CD14-positive monocyte (primary cell): ENCODE measurements around the gene PLXNA2. TPM values are rescaled to one million over a fixed set of nuclear protein-coding genes. Genes with fewer than 3 reads are reported as not detected.

Source experiments
- DNase-seq, 3 donors: peaks; one replicate each; pipeline ENCODE4 v3.0.0-alpha.2; 2011 to 2022
- H2AFZ ChIP-seq: 2 replicates; pipeline ENCODE4 v1.6.0; 2012; ENCODE audit warnings: mild to moderate bottlenecking, low read depth, low read length, inconsistent platforms; ENCODE audit not compliant: insufficient read depth, poor library complexity, severe bottlenecking
- H3K27ac ChIP-seq, 2 donors: 1 replicate in 1 of 2; 2 replicates in 1 of 2; pipeline ENCODE4 v1.5.1; 2012 to 2013; ENCODE audit warnings: low read length in 2 of 2, control low read depth in 1 of 2, inconsistent platforms in 1 of 2, low read depth in 1 of 2, mild to moderate bottlenecking in 1 of 2
- H3K27me3 ChIP-seq, 2 donors: one replicate each; pipeline versions ENCODE4 v1.6.0 to v1.6.1; 2011 to 2013; ENCODE audit warnings: low read length in 2 of 2; ENCODE audit not compliant: control insufficient read depth in 2 of 2, insufficient read depth in 2 of 2
- H3K36me3 ChIP-seq, 2 donors: replicated peaks in 1 of 2; 1 replicate in 1 of 2; 2 replicates in 1 of 2; pipeline versions ENCODE4 v1.5.1 to v1.6.1; 2012 to 2013; ENCODE audit warnings: low read length in 2 of 2, control low read depth in 1 of 2, inconsistent platforms in 1 of 2, mild to moderate bottlenecking in 1 of 2; ENCODE audit not compliant: insufficient read depth in 2 of 2, control insufficient read depth in 1 of 2
- H3K4me1 ChIP-seq, 2 donors: 1 replicate in 1 of 2; 2 replicates in 1 of 2; pipeline versions ENCODE4 v1.5.1 to v1.6.1; 2012 to 2013; ENCODE audit warnings: low read length in 2 of 2, control low read depth in 1 of 2, inconsistent platforms in 1 of 2, mild to moderate bottlenecking in 1 of 2, moderate library complexity in 1 of 2; ENCODE audit not compliant: insufficient read depth in 2 of 2, control insufficient read depth in 1 of 2
- H3K4me2 ChIP-seq: replicated peaks from 2 replicates; pipeline ENCODE3; 2012; ENCODE audit warnings: low read length, moderate library complexity, mild to moderate bottlenecking; ENCODE audit not compliant: poor library complexity, severe bottlenecking; ENCODE audit errors: extremely low read depth
- H3K4me3 ChIP-seq, 3 experiments: fragments of 200-600 bp in 1 of 3; sonication (generic) in 1 of 3; replicated peaks in 1 of 3; 1 replicate in 2 of 3; 2 replicates in 1 of 3; pipeline ENCODE4 v1.5.1; 2011 to 2013; ENCODE audit warnings: low read length in 3 of 3, mild to moderate bottlenecking in 3 of 3, control low read depth in 2 of 3, low read depth in 2 of 3, inconsistent platforms in 1 of 3, moderate library complexity in 1 of 3
- H3K79me2 ChIP-seq: 2 replicates; pipeline ENCODE4 v1.6.0; 2012; ENCODE audit warnings: mild to moderate bottlenecking, control low read depth, inconsistent platforms, low read length, moderate library complexity; ENCODE audit not compliant: insufficient read depth
- H3K9ac ChIP-seq: 2 replicates; pipeline ENCODE4 v1.6.0; 2017; ENCODE audit warnings: low read length, mild to moderate bottlenecking; ENCODE audit not compliant: insufficient read depth, poor library complexity, severe bottlenecking
- H3K9me3 ChIP-seq, 2 donors: replicated peaks in 1 of 2; 1 replicate in 1 of 2; 2 replicates in 1 of 2; pipeline versions ENCODE4 v1.5.1 to v1.6.1; 2012 to 2013; ENCODE audit warnings: low read length in 2 of 2, control low read depth in 1 of 2; ENCODE audit not compliant: control insufficient read depth in 1 of 2, insufficient read depth in 1 of 2
- H4K20me1 ChIP-seq: 2 replicates; pipeline ENCODE4 v1.6.0; 2012; ENCODE audit warnings: mild to moderate bottlenecking, low read length, control low read depth, moderate library complexity; ENCODE audit not compliant: insufficient read depth
- H3K27ac Mint-ChIP-seq, 7 donors: one replicate each; pipeline ENCODE4 v1.8.0; 2020; ENCODE audit warnings: mild to moderate bottlenecking in 7 of 7, mixed read lengths in 7 of 7, moderate library complexity in 6 of 7, inconsistent platforms in 2 of 7
- H3K27me3 Mint-ChIP-seq, 3 donors: one replicate each; pipeline ENCODE4 v1.8.0; 2021 to 2022; ENCODE audit warnings: low read depth in 3 of 3, mild to moderate bottlenecking in 3 of 3, mixed read lengths in 3 of 3, moderate library complexity in 3 of 3, inconsistent platforms in 1 of 3
- H3K36me3 Mint-ChIP-seq, 2 donors: one replicate each; pipeline ENCODE4 v1.8.0; 2020; ENCODE audit warnings: mixed read lengths in 2 of 2, inconsistent platforms in 1 of 2, mild to moderate bottlenecking in 1 of 2
- H3K4me1 Mint-ChIP-seq: one replicate; pipeline ENCODE4 v1.8.0; 2020; ENCODE audit warnings: mild to moderate bottlenecking, mixed read lengths
- H3K4me3 Mint-ChIP-seq, 2 donors: one replicate each; pipeline ENCODE4 v1.8.0; 2020; ENCODE audit warnings: mild to moderate bottlenecking in 2 of 2, mixed read lengths in 2 of 2, moderate library complexity in 1 of 2
- H3K9me3 Mint-ChIP-seq, 7 donors: one replicate each; pipeline ENCODE4 v1.8.0; 2020 to 2022; ENCODE audit warnings: mixed read lengths in 7 of 7, mild to moderate bottlenecking in 6 of 7, moderate library complexity in 6 of 7, inconsistent platforms in 2 of 7
- WGBS: methylation state at CpG from one replicate; pipeline ENCODE4 v1.1.5; 2013; ENCODE audit warnings: missing lambda C conversion rate; ENCODE audit not compliant: insufficient coverage; 5-methylcytosine and 5-hydroxymethylcytosine counted together
- intact Hi-C, 2 donors: fragments of 100-400 bp; cut with micrococcal nuclease; formaldehyde crosslinking; loops; one replicate each; pipeline versions ENCODE4 v1.15.0 to v1.15.1; 2023
- polyA plus RNA-seq, 3 donors: library from polyadenylated mRNA; depleted of rRNA in 1 of 3; unstranded in 2 of 3; stranded (reverse) in 1 of 3; fragments of 300-500 nt in 2 of 3; fragments of >200 nt in 1 of 3; fragmentation: Illumina TruSeq in 2 of 3; gene quantifications; 1 replicate in 2 of 3; 2 replicates in 1 of 3; pipeline ENCODE4 v1.2.3, GENCODE V29; 2012 to 2021
- TF ChIP-seq, protein P1 (sequence below): fragments of 200-600 bp; IDR thresholded peaks from one replicate; pipeline ENCODE4 v1.8.0; 2022; ENCODE audit warnings: antibody characterized with exemption, mild to moderate bottlenecking

PLXNA2 gene
- polyA plus RNA-seq, 3 donors: 0.75 to 2.1 (median 1.1) TPM

DNA sequence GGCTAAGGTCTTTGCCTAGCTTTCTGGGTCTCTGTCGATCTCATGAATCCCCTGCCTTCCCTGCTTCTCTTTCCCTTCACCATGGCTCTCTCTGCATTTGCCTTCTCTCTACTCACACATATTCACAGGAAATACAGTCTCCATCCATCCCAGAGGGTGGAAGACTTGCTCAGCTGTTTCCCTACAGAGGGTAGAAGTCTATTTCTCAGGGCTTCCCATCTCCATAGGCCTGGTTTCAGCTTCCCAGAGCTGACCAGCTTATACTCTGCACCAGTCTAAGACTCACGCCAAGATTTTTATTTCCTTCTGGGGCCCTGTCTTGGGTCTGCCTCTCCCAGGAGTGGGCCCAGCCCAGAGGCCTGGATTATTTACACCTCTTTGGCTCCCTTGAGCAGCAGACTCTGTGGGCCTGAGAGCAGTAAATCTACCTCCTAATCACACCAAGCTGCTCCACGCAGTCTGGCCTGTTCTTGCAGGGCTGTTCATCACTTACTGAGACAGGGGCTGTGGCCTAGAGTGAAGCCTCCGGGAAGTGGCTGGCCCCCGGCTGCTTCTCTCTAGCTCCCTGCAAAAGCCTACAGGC lies 102.5 kb downstream of the PLXNA2 start:
- no peaks in the 10 kb centered on the region for H3K36me3 ChIP-seq
- no peak overlapping the region for H2AFZ ChIP-seq
- H3K27ac ChIP-seq: no peak overlapping the region
- no peaks in the 10 kb centered on the region for H3K4me1 ChIP-seq
- H3K4me2 ChIP-seq: no peak overlapping the region
- no peaks in the 10 kb centered on the region for H4K20me1 ChIP-seq
- Mint-ChIP-seq H3K27me3 (peaks cover 0 to 3% (median 3%) of the 10 kb centered on the region in 3 donors), H3K9me3 (no peaks in the 10 kb centered on the region), H3K27ac (no peak overlapping the region), H3K4me1 (no peaks in the 10 kb centered on the region), H3K36me3 (no peaks in the 10 kb centered on the region), H3K4me3 (no peak overlapping the region)
- no peaks in the 10 kb centered on the region for H3K27me3 ChIP-seq
- intact Hi-C loops: no loop called here
- H3K9ac ChIP-seq: no peak overlapping the region
- 75% methylated on average over 4 of the region's 5 CpGs for WGBS
- TF ChIP-seq, protein P1, sequence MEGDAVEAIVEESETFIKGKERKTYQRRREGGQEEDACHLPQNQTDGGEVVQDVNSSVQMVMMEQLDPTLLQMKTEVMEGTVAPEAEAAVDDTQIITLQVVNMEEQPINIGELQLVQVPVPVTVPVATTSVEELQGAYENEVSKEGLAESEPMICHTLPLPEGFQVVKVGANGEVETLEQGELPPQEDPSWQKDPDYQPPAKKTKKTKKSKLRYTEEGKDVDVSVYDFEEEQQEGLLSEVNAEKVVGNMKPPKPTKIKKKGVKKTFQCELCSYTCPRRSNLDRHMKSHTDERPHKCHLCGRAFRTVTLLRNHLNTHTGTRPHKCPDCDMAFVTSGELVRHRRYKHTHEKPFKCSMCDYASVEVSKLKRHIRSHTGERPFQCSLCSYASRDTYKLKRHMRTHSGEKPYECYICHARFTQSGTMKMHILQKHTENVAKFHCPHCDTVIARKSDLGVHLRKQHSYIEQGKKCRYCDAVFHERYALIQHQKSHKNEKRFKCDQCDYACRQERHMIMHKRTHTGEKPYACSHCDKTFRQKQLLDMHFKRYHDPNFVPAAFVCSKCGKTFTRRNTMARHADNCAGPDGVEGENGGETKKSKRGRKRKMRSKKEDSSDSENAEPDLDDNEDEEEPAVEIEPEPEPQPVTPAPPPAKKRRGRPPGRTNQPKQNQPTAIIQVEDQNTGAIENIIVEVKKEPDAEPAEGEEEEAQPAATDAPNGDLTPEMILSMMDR: no peak
- no peak overlapping the region for H3K4me3 ChIP-seq
- DNase-seq: no peak
- no peaks in the 10 kb centered on the region for H3K79me2 ChIP-seq
- H3K9me3 ChIP-seq: no peaks in the 10 kb centered on the region

DNA sequence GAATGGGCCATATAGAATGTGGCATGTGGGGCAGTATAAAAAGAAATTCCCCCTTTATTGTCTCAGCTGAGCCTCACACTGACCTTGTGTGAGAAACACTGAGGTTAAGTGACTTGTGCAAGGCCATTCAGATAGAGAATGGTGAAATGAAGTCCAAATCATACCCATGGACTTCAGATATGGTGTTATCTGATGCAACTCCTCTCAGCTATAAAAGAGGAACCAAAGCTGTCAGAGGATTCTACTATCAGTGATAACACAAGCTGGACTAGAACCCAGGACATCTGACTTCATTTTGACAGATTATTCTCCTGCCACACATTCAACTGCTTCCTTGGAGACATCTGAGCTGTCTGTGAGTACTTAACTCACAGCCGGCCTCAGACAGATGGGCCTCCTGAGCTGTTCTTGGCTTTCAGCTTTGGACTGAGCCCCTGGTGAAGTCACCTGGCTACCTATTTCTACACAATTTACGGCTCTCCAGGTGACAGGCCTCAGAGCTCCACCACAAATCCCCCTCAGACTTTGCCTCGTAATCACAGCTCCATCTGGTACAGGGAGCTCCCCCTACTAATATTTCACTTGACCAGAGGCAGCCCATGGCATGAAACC lies 104.6 kb downstream of the PLXNA2 start:
- H3K4me1 ChIP-seq: no peaks in the 10 kb centered on the region
- no peaks in the 10 kb centered on the region for H3K27me3 ChIP-seq
- WGBS: 62% methylated on average over 3 of the region's 3 CpGs
- H3K36me3 Mint-ChIP-seq: no peaks in the 10 kb centered on the region
- H3K36me3 ChIP-seq: no peaks in the 10 kb centered on the region
- H3K79me2 ChIP-seq: no peaks in the 10 kb centered on the region
- no peaks in the 10 kb centered on the region for H3K9me3 ChIP-seq
- TF ChIP-seq, protein P1: no peak
- H3K4me2 ChIP-seq: no peak overlapping the region
- intact Hi-C loops: no loop called here
- no peaks in the 10 kb centered on the region for H3K9me3 Mint-ChIP-seq
- DNase-seq: peak in 2 of 3 donors; percentile 4 to 9
- no peak overlapping the region for H3K9ac ChIP-seq
- H2AFZ ChIP-seq: no peak overlapping the region
- peaks cover 8% of the 10 kb centered on the region for H3K4me1 Mint-ChIP-seq
- no peak overlapping the region for H3K27ac ChIP-seq
- H3K27ac Mint-ChIP-seq: no peak overlapping the region
- peaks cover 0 to 3% (median 1%) of the 10 kb centered on the region in 3 donors for H3K27me3 Mint-ChIP-seq
- no peak overlapping the region for H3K4me3 Mint-ChIP-seq
- H3K4me3 ChIP-seq: no peak overlapping the region
- no peaks in the 10 kb centered on the region for H4K20me1 ChIP-seq
